GM08714 (cell line): ENCODE data around the gene FMNL1.

Experiments used
- H3K4me3 ChIP-seq: fragments of 200-500 bp; sonication (Bioruptor generic); 2 replicates; pipeline ENCODE4 v1.5.1; 2014; ENCODE audit warnings: mild to moderate bottlenecking, low read length, inconsistent platforms
- ZNF274 ChIP-seq: IDR thresholded peaks from 2 replicates; pipeline ENCODE4 v1.6.1; 2012; ENCODE audit warnings: mild to moderate bottlenecking, low read depth, low read length

Gene FMNL1

GRCh38 chr17:45287526-45288500 lies 66.1 kb downstream of the FMNL1 start:
- H3K4me3 ChIP-seq: no peak overlapping the region
- no peak for TF ChIP-seq ZNF274

GRCh38 chr17:45288825-45289224 lies 67.1 kb downstream of the FMNL1 start:
- no peak overlapping the region for H3K4me3 ChIP-seq
- no peak for TF ChIP-seq ZNF274

GRCh38 chr17:45289301-45290268 lies 67.9 kb downstream of the FMNL1 start:
- H3K4me3 ChIP-seq: no peak overlapping the region
- TF ChIP-seq ZNF274: no peak

- H3K4me3 ChIP-seq: no peak overlapping the region
- TF ChIP-seq ZNF274: no peak
Observed at GRCh38 chr17:45290269-45290765, 68.6 kb downstream of the FMNL1 start.

GRCh38 chr17:45291171-45291805 lies 69.6 kb downstream of the FMNL1 start:
- TF ChIP-seq ZNF274: no peak
- H3K4me3 ChIP-seq: no peak overlapping the region

- TF ChIP-seq ZNF274: no peak
- no peak overlapping the region for H3K4me3 ChIP-seq
Observed at GRCh38 chr17:45292696-45293412, 71.2 kb downstream of the FMNL1 start.

GRCh38 chr17:45293413-45294211 lies 71.9 kb downstream of the FMNL1 start:
- H3K4me3 ChIP-seq: no peak overlapping the region
- no peak for TF ChIP-seq ZNF274

- H3K4me3 ChIP-seq: no peak overlapping the region
- TF ChIP-seq ZNF274: no peak
Observed at GRCh38 chr17:45294506-45294905, 72.8 kb downstream of the FMNL1 start.

GRCh38 chr17:45296003-45296832 lies 74.5 kb downstream of the FMNL1 start:
- no peak overlapping the region; the same call in 1 of the 2 replicates for H3K4me3 ChIP-seq
- TF ChIP-seq ZNF274: no peak

GRCh38 chr17:45296833-45297124 lies 75.1 kb downstream of the FMNL1 start:
- no peak for TF ChIP-seq ZNF274

More at GRCh38 chr17:45296833-45297124, 75.1 kb downstream of the FMNL1 start:
- no peak overlapping the region; the same call in 1 of the 2 replicates for H3K4me3 ChIP-seq
